Erythroblast (primary cell): Measurements from ENCODE around the gene OR2T5.
"Not testable (repeated sequence)": the region's sequence is repeated elsewhere in the genome, so short reads cannot be mapped to it uniquely, and the experiment has no call there.

Source experiments
- GATA1 ChIP-seq: IDR thresholded peaks from 2 replicates; pipeline ENCODE4 v1.6.1; 2011; ENCODE audit warnings: low read depth, mild to moderate bottlenecking, control low read depth, low read length, moderate library complexity
- POLR2A ChIP-seq: IDR thresholded peaks from 2 replicates; pipeline ENCODE4 v1.6.1; 2011; ENCODE audit warnings: mild to moderate bottlenecking, low read length

DNA sequence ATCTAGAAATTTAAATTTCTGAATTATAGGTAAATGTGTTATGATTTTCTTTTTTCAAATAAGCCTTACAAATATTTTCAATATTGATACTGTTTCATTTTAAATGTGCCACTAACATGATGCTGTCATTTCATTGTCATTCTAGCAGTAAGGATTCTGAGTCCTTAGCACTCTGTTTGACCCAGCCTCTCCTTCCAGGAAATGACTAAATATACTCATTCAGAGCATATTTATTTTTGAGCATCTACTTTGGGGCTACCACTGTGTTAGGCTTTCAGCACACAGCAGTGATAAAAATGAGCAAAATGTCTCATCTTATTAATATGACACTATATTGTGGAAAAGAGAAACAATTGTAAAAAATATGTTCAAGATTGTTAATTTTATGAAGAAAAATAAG, 21.8 kb downstream of the OR2T5 start:
- TF ChIP-seq POLR2A, GATA1: not testable (repeated sequence)
